ENCODE measurements around the gene MMP28. TPM values are rescaled to one million over a fixed set of nuclear protein-coding genes. Genes with fewer than 3 reads are reported as not detected.
A peak's percentile ranks its signal among the peaks of the same experiment; 100 is the strongest.

MMP28 gene
- total and polyA plus RNA-seq, 10 of the 15 experiments (the other 5 are each of a cell fraction or from before 2014, with no cell fraction given): not detected

DNA sequence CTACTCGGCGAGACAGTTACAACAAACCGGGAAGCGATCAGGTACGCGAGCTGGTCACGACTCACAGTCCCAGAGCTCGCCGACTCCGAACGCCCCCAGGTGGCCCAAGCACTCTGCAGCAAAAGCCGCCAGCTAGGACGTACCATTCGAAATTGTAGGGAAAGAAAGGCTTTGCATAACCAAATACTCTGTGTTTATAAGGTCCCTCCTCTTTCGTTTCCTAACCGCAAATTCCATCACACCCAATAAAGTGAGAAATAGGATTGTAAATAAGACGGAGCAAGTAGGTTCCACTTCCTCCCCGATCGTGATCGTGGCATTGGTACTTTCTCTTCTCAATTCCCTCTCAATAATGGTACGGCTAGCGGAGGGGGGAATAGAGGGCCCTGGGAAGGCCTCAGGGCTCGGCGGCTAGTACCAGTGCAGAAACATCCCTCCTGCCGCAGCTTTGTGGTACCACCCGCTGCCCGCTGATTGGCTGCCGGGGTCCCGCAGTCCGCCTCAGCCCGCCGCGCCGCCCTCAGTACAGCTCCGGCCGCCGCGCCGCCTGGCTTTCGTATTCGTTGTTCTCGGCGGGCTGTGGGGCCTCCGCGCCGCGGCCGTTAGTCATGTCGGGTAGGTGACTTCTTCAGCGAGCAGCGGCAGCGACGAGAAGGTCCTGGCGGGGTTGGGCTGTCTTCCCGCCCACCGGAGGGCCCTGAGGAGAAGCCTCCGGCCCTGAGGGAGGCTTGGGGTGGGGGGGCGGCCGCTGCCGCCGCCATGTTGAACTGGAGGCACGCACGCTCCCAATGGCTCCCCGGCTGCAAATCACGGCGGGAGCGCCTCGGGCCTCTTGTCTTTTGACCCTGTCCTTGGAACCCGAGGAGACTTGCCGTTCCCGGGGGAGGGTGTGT is 13.8 kb upstream of the MMP28 start, which contains the start of gene TAF15 (continued):
- TF ChIP-seq TCF12 (IDR thresholded peaks at IDR 0.05; ENCODE audit: low read depth, low read length) (peak; percentile 65; the same call in 1 of the 2 replicates), EZH2 (IDR thresholded peaks at IDR 0.05; ENCODE audit: borderline replicate concordance, control insufficient read depth, low read depth, low read length) (no peak), SMAD5 (IDR thresholded peaks at IDR 0.05; ENCODE audit: low read depth) (peak; percentile 98), SREBF2 (IDR thresholded peaks at IDR 0.05; ENCODE audit: low read length) (no peak), NBN (IDR thresholded peaks at IDR 0.05) (peak; percentile 98), HDGF (IDR thresholded peaks at IDR 0.05) (no peak; the same call in 1 of the 2 replicates), LARP7 (IDR thresholded peaks at IDR 0.05) (peak; percentile 84), WRNIP1 (IDR thresholded peaks at IDR 0.05; ENCODE audit: borderline replicate concordance, low read depth, low read length) (peak; percentile 89; the same call in 1 of the 2 replicates), SIN3A (IDR thresholded peaks at IDR 0.05; ENCODE audit: low read depth, low read length) (no peak; the same call in 1 of the 2 replicates), NR2C1 (IDR thresholded peaks at IDR 0.05) (no peak), SP1 (IDR thresholded peaks at IDR 0.05; ENCODE audit: low read depth, low read length) (peak; percentile 89), ZNF274 (IDR thresholded peaks at IDR 0.05; ENCODE audit: insufficient read depth, insufficient read length) (no peak), TBL1XR1 (IDR thresholded peaks at IDR 0.05; ENCODE audit: low read depth, low read length) (peak; percentile 40; the same call in 1 of the 2 replicates), EED (IDR thresholded peaks at IDR 0.05; ENCODE audit: low read depth) (peak; percentile 39; the same call in 1 of the 2 replicates), CHD4 (IDR thresholded peaks at IDR 0.05) (no peak), ASH2L (IDR thresholded peaks at IDR 0.05; ENCODE audit: borderline replicate concordance, low read depth) (peak; percentile 92; the same call in 1 of the 2 replicates), NRF1 (conservative IDR thresholded peaks at IDR 0.05; ENCODE audit: low read depth, low read length) (no peak), CHD1 (IDR thresholded peaks at IDR 0.05; ENCODE audit: low read depth, low read length) (peak; percentile 100)
- TF ChIP-seq, protein P1, sequence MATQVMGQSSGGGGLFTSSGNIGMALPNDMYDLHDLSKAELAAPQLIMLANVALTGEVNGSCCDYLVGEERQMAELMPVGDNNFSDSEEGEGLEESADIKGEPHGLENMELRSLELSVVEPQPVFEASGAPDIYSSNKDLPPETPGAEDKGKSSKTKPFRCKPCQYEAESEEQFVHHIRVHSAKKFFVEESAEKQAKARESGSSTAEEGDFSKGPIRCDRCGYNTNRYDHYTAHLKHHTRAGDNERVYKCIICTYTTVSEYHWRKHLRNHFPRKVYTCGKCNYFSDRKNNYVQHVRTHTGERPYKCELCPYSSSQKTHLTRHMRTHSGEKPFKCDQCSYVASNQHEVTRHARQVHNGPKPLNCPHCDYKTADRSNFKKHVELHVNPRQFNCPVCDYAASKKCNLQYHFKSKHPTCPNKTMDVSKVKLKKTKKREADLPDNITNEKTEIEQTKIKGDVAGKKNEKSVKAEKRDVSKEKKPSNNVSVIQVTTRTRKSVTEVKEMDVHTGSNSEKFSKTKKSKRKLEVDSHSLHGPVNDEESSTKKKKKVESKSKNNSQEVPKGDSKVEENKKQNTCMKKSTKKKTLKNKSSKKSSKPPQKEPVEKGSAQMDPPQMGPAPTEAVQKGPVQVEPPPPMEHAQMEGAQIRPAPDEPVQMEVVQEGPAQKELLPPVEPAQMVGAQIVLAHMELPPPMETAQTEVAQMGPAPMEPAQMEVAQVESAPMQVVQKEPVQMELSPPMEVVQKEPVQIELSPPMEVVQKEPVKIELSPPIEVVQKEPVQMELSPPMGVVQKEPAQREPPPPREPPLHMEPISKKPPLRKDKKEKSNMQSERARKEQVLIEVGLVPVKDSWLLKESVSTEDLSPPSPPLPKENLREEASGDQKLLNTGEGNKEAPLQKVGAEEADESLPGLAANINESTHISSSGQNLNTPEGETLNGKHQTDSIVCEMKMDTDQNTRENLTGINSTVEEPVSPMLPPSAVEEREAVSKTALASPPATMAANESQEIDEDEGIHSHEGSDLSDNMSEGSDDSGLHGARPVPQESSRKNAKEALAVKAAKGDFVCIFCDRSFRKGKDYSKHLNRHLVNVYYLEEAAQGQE (IDR thresholded peaks at IDR 0.05; ENCODE audit: low read depth, low read length): peak; percentile 48; the same call in 1 of the 2 replicates
- TF ChIP-seq, protein P2, sequence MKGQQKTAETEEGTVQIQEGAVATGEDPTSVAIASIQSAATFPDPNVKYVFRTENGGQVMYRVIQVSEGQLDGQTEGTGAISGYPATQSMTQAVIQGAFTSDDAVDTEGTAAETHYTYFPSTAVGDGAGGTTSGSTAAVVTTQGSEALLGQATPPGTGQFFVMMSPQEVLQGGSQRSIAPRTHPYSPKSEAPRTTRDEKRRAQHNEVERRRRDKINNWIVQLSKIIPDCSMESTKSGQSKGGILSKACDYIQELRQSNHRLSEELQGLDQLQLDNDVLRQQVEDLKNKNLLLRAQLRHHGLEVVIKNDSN (IDR thresholded peaks at IDR 0.05; ENCODE audit: borderline replicate concordance, extremely low read length, insufficient read depth, low read depth, low read length): no peak
- TF ChIP-seq, protein P3, sequence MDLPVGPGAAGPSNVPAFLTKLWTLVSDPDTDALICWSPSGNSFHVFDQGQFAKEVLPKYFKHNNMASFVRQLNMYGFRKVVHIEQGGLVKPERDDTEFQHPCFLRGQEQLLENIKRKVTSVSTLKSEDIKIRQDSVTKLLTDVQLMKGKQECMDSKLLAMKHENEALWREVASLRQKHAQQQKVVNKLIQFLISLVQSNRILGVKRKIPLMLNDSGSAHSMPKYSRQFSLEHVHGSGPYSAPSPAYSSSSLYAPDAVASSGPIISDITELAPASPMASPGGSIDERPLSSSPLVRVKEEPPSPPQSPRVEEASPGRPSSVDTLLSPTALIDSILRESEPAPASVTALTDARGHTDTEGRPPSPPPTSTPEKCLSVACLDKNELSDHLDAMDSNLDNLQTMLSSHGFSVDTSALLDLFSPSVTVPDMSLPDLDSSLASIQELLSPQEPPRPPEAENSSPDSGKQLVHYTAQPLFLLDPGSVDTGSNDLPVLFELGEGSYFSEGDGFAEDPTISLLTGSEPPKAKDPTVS (IDR thresholded peaks at IDR 0.05; ENCODE audit: low read depth, low read length): no peak
- TF ChIP-seq, protein P4, sequence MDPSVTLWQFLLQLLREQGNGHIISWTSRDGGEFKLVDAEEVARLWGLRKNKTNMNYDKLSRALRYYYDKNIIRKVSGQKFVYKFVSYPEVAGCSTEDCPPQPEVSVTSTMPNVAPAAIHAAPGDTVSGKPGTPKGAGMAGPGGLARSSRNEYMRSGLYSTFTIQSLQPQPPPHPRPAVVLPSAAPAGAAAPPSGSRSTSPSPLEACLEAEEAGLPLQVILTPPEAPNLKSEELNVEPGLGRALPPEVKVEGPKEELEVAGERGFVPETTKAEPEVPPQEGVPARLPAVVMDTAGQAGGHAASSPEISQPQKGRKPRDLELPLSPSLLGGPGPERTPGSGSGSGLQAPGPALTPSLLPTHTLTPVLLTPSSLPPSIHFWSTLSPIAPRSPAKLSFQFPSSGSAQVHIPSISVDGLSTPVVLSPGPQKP (IDR thresholded peaks at IDR 0.05; ENCODE audit: low read depth, low read length): no peak
- TF ChIP-seq, protein P5, sequence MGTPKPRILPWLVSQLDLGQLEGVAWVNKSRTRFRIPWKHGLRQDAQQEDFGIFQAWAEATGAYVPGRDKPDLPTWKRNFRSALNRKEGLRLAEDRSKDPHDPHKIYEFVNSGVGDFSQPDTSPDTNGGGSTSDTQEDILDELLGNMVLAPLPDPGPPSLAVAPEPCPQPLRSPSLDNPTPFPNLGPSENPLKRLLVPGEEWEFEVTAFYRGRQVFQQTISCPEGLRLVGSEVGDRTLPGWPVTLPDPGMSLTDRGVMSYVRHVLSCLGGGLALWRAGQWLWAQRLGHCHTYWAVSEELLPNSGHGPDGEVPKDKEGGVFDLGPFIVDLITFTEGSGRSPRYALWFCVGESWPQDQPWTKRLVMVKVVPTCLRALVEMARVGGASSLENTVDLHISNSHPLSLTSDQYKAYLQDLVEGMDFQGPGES (IDR thresholded peaks at IDR 0.05): peak; percentile 58
